SK-N-SH treated with all-trans-retinoic acid at 6 μM for 48 hours (cell line): ENCODE data around the gene INO80B.
"Not testable (repeated sequence)": the region's sequence is repeated elsewhere in the genome, so short reads cannot be mapped to it uniquely, and the experiment has no call there.

Experiments used
- ATAC-seq: fragments of 200-7000 bp; cut with Tn5 transposase; 3 replicates; pipeline ENCODE4 v1.9.1; 2020; ENCODE audit warnings: mild to moderate bottlenecking, moderate library complexity
- ARNTL ChIP-seq: fragments of 450-650 bp; formaldehyde crosslinking; IDR thresholded peaks from 2 replicates; pipeline ENCODE4 v1.5.0; 2020; ENCODE audit warnings: low read depth, mild to moderate bottlenecking, moderate library complexity, borderline replicate concordance
- BACH2 ChIP-seq: fragments of 250-450 bp; sonication (Bioruptor Pico); IDR thresholded peaks from 2 replicates; pipeline ENCODE4 v1.9.0; 2021; ENCODE audit warnings: mild to moderate bottlenecking, borderline replicate concordance
- CREB5 ChIP-seq: fragments of 250-450 bp; sonication (Bioruptor Pico); IDR thresholded peaks from 2 replicates; pipeline ENCODE4 v1.5.1; 2020; ENCODE audit warnings: low read depth, mild to moderate bottlenecking, moderate library complexity
- CSDC2 ChIP-seq: fragments of 250-450 bp; sonication (Bioruptor Pico); IDR thresholded peaks from 2 replicates; pipeline ENCODE4 v1.5.0; 2020; ENCODE audit warnings: mild to moderate bottlenecking, moderate library complexity
- CSRNP3 ChIP-seq: fragments of 250-450 bp; sonication (Bioruptor Pico); IDR thresholded peaks from 2 replicates; pipeline ENCODE4 v1.5.1; 2021; ENCODE audit warnings: mild to moderate bottlenecking, moderate library complexity
- ESRRG ChIP-seq: fragments of 250-450 bp; sonication (Bioruptor Pico); IDR thresholded peaks from 2 replicates; pipeline ENCODE4 v1.6.1; 2021; ENCODE audit warnings: mild to moderate bottlenecking
- GLIS3 ChIP-seq: fragments of 250-450 bp; sonication (Bioruptor Pico); IDR thresholded peaks from 2 replicates; pipeline ENCODE4 v1.5.0; 2020; ENCODE audit warnings: mild to moderate bottlenecking, moderate library complexity
- ISL1 ChIP-seq: fragments of 250-450 bp; sonication (Bioruptor Pico); IDR thresholded peaks from 2 replicates; pipeline ENCODE4 v2.1.2; 2022; ENCODE audit warnings: mild to moderate bottlenecking, moderate library complexity
- OSR1 ChIP-seq: fragments of 250-450 bp; sonication (Bioruptor Pico); IDR thresholded peaks from 2 replicates; pipeline ENCODE4 v1.8.0; 2022; ENCODE audit warnings: moderate library complexity, mild to moderate bottlenecking, inconsistent platforms
- POU6F1 ChIP-seq: fragments of 250-450 bp; sonication (Bioruptor Pico); IDR thresholded peaks from 2 replicates; pipeline ENCODE4 v1.8.0; 2021; ENCODE audit warnings: low read depth, mild to moderate bottlenecking, moderate library complexity, borderline replicate concordance
- RARB ChIP-seq: fragments of 250-450 bp; sonication (Bioruptor Pico); IDR thresholded peaks from 2 replicates; pipeline ENCODE4 v1.8.0; 2021; ENCODE audit warnings: mild to moderate bottlenecking, moderate library complexity
- SNAI2 ChIP-seq: fragments of 250-450 bp; sonication (Bioruptor Pico); IDR thresholded peaks from 2 replicates; pipeline ENCODE4 v1.5.0; 2020; ENCODE audit warnings: mild to moderate bottlenecking, moderate library complexity
- TOX ChIP-seq: fragments of 250-450 bp; sonication (Bioruptor Pico); IDR thresholded peaks from 2 replicates; pipeline ENCODE4 v1.8.0; 2021; ENCODE audit warnings: mild to moderate bottlenecking, moderate library complexity, borderline replicate concordance
- TSHZ2 ChIP-seq: fragments of 250-450 bp; sonication (Bioruptor Pico); IDR thresholded peaks from 2 replicates; pipeline ENCODE4 v1.5.0; 2020; ENCODE audit warnings: mild to moderate bottlenecking, moderate library complexity
- ZC3H10 ChIP-seq: fragments of 250-450 bp; sonication (Bioruptor Pico); IDR thresholded peaks from 2 replicates; pipeline ENCODE4 v1.5.1; 2021; ENCODE audit warnings: mild to moderate bottlenecking, moderate library complexity
- ZFP3 ChIP-seq: fragments of 250-450 bp; sonication (Bioruptor Pico); IDR thresholded peaks from 2 replicates; pipeline ENCODE4 v1.5.0; 2020; ENCODE audit warnings: mild to moderate bottlenecking, moderate library complexity
- ZFP30 ChIP-seq: fragments of 450-650 bp; formaldehyde crosslinking; IDR thresholded peaks from 2 replicates; pipeline ENCODE4 v1.5.0; 2022; ENCODE audit warnings: mild to moderate bottlenecking, moderate library complexity
- ZNF70 ChIP-seq: fragments of 450-650 bp; formaldehyde crosslinking; IDR thresholded peaks from 2 replicates; pipeline ENCODE4 v1.5.0; 2020; ENCODE audit warnings: mild to moderate bottlenecking, moderate library complexity
- ZNF8 ChIP-seq: fragments of 450-650 bp; formaldehyde crosslinking; IDR thresholded peaks from 2 replicates; pipeline ENCODE4 v1.5.0; 2020; ENCODE audit warnings: mild to moderate bottlenecking, moderate library complexity
- TF ChIP-seq, protein P1 (sequence below): fragments of 250-450 bp; sonication (Bioruptor Pico); IDR thresholded peaks from 2 replicates; pipeline ENCODE4 v1.8.0; 2020; ENCODE audit warnings: mild to moderate bottlenecking, moderate library complexity, borderline replicate concordance

INO80B gene

DNA sequence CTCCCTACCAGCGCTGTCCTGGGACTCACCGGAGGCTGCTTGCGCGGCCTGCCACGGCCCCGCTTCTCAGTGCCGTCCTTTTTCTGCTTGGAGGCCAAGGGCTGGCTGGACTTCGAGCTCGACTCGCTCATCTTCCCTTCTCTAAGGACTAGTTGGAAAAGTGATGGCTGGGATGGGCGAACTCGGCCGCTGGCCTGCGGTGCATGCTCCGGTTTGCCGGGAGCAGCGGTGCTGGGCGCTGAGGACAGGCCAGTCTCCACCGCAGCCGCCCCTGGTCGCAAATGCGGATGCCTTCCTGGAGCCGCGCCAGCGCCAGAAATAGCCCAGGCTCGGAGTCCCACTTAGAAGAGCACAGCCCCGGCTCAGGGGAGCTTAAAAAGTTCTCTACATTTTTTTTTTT is 36.6 kb upstream of the INO80B start:
- ATAC-seq, result no peak
- no peak for TF ChIP-seq ZNF8 (CRISPR knock-in tag)
- no peak for TF ChIP-seq ZFP30 (CRISPR knock-in tag)
- no peak for TF ChIP-seq ZC3H10 (CRISPR knock-in tag)
- TF ChIP-seq ISL1 (CRISPR knock-in tag), result no peak
- no peak for TF ChIP-seq ZFP3 (CRISPR knock-in tag)
- TF ChIP-seq, protein P1, sequence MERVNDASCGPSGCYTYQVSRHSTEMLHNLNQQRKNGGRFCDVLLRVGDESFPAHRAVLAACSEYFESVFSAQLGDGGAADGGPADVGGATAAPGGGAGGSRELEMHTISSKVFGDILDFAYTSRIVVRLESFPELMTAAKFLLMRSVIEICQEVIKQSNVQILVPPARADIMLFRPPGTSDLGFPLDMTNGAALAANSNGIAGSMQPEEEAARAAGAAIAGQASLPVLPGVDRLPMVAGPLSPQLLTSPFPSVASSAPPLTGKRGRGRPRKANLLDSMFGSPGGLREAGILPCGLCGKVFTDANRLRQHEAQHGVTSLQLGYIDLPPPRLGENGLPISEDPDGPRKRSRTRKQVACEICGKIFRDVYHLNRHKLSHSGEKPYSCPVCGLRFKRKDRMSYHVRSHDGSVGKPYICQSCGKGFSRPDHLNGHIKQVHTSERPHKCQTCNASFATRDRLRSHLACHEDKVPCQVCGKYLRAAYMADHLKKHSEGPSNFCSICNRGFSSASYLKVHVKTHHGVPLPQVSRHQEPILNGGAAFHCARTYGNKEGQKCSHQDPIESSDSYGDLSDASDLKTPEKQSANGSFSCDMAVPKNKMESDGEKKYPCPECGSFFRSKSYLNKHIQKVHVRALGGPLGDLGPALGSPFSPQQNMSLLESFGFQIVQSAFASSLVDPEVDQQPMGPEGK (CRISPR knock-in tag), result no peak
- no peak for TF ChIP-seq ZNF70 (CRISPR knock-in tag)
- TF ChIP-seq SNAI2 (CRISPR knock-in tag), result no peak
- no peak for TF ChIP-seq BACH2 (CRISPR knock-in tag)
- no peak for TF ChIP-seq CSDC2
- TF ChIP-seq CREB5 (CRISPR knock-in tag), result no peak
- TF ChIP-seq, all 23 proteins: peak for 0

DNA sequence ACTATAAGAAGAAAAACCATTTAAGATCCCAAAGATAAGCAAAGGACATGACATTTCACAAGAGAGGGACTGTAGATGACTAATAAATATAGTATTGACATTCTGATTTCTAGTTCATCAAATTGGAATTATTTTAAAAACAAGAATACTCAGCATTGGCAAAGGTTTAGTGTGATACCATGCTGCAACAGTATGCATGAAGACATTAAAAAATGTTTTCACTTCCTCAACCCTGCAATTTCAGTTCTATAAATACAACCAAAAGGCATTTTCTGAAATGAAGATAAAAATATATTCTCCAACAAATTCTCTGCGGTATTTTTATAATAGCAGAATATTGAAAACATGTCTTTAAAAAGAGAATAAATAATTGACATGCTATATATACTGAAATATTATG is 35.5 kb upstream of the INO80B start:
- TF ChIP-seq SNAI2 (CRISPR knock-in tag), result no peak
- TF ChIP-seq ESRRG (CRISPR knock-in tag), result no peak
- TF ChIP-seq OSR1 (CRISPR knock-in tag), result no peak
- TF ChIP-seq GLIS3, result no peak
- no peak for TF ChIP-seq ARNTL
- no peak for TF ChIP-seq CSRNP3 (CRISPR knock-in tag)
- TF ChIP-seq CREB5 (CRISPR knock-in tag), result no peak
- TF ChIP-seq ZNF70 (CRISPR knock-in tag), result no peak
- no peak for TF ChIP-seq RARB (CRISPR knock-in tag)
- TF ChIP-seq TSHZ2 (CRISPR knock-in tag), result no peak
- TF ChIP-seq ZFP3 (CRISPR knock-in tag), result no peak
- TF ChIP-seq ZC3H10 (CRISPR knock-in tag), result no peak
- TF ChIP-seq POU6F1, result no peak
- no peak for TF ChIP-seq ZNF8 (CRISPR knock-in tag)
- TF ChIP-seq BACH2 (CRISPR knock-in tag), result no peak
- TF ChIP-seq TOX (CRISPR knock-in tag), result no peak

GRCh38 chr2:74420006-74420405 is 34.9 kb upstream of the INO80B start:
- ATAC-seq, result no peak

More for the DNA sequence above, 35.5 kb upstream of the INO80B start:
- no peak for ATAC-seq

DNA sequence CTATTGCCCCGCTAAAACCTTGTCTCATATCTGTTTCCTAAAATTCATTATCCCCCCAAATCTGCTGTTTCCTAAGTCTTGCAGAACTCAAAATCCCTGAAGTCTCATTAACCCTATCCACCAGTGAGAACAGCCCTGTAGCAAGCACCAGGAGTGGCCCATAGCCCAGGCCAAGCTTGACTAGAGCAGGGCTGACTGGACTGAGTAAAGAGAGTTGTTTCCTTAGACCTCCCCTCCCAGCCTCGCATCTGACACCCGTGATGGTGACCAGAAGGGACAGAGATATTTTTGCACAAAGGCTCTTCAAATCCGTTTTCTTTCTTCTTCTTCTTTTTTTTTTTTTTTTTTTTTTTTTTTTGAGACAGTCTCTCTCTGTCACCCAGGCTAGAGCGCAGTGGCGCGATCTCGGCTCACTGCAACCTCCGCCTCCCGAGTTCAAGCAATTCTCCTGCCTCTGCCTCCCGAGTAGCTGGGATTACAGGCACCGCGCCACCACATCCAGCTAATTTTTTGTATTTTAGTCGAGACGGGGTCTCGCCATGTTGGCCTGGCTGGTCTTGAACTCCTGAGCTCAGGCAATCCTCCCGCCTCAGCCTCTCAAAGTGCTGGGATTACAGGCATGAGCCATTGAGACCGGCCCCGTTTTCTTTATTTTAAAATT is 34.3 kb upstream of the INO80B start:
- not testable (repeated sequence) for ATAC-seq

More at GRCh38 chr2:74420006-74420405, 34.9 kb upstream of the INO80B start:
- no peak for TF ChIP-seq ZFP3 (CRISPR knock-in tag)
- TF ChIP-seq RARB (CRISPR knock-in tag), result no peak
